Cardiac fibroblast (primary cell): ENCODE results near the gene GFRA4.

Experiments
- DNase-seq, 2 donors: peaks; one replicate each; pipeline versions ENCODE4 v3.0.0 to v3.0.0-alpha.2; 2010; ENCODE audit warnings: low read depth in 2 of 2
- H3K4me3 ChIP-seq, 2 donors: replicated peaks in 1 of 2; 1 replicate in 1 of 2; 2 replicates in 1 of 2; pipeline ENCODE4 v1.5.1; 2011; ENCODE audit warnings: low read depth in 2 of 2, low read length in 2 of 2, mild to moderate bottlenecking in 2 of 2, moderate library complexity in 1 of 2
- CTCF ChIP-seq: IDR thresholded peaks from one replicate; pipeline ENCODE4 v1.5.1; 2011; ENCODE audit warnings: low read depth, mild to moderate bottlenecking, low read length, inconsistent platforms

Gene GFRA4

GRCh38 chr20:3673221-3674070 lies 10.2 kb upstream of the GFRA4 start:
- H3K4me3 ChIP-seq: no peak overlapping the region
- no peak for TF ChIP-seq CTCF
- DNase-seq: no peak

GRCh38 chr20:3672547-3673171 lies 9.5 kb upstream of the GFRA4 start:
- DNase-seq: no peak
- H3K4me3 ChIP-seq: no peak overlapping the region
- no peak for TF ChIP-seq CTCF

GRCh38 chr20:3671986-3672546 lies 8.9 kb upstream of the GFRA4 start:
- DNase-seq: no peak

GRCh38 chr20:3670945-3671344 lies 7.7 kb upstream of the GFRA4 start:
- no peak for DNase-seq
- no peak overlapping the region for H3K4me3 ChIP-seq
- TF ChIP-seq CTCF: no peak

More at GRCh38 chr20:3671986-3672546, 8.9 kb upstream of the GFRA4 start:
- no peak overlapping the region for H3K4me3 ChIP-seq
- no peak for TF ChIP-seq CTCF

- DNase-seq: peak in 1 of 2 donors; percentile 17
- no peak overlapping the region for H3K4me3 ChIP-seq
- TF ChIP-seq CTCF: no peak
Observed at GRCh38 chr20:3670511-3670910, 7.3 kb upstream of the GFRA4 start.

- no peak for TF ChIP-seq CTCF
Observed at GRCh38 chr20:3669710-3670367, 6.6 kb upstream of the GFRA4 start.

More at GRCh38 chr20:3669710-3670367, 6.6 kb upstream of the GFRA4 start:
- no peak overlapping the region for H3K4me3 ChIP-seq
- DNase-seq: no peak
